ENCODE measurements around the gene UBE2K. TPM values are rescaled to one million over a fixed set of nuclear protein-coding genes. Genes with fewer than 3 reads are reported as not detected.
"Not testable (repeated sequence)": the region's sequence is repeated elsewhere in the genome, so short reads cannot be mapped to it uniquely, and the experiment has no call there.

UBE2K gene
- total RNA-seq = 57.7 TPM
- long read RNA-seq, full-length matches to known transcripts = 33 of 40 reads
- long read RNA-seq, partial matches to known transcripts = 2 of 40 reads
- long read RNA-seq, other reads (novel, unspliced or antisense) = 5 of 40 reads

- peak; percentile 99 for ATAC-seq (ENCODE audit: poor library complexity)
- DNase-seq = peak; percentile 94
- intact Hi-C loops (cut with DNase I) = loop anchor here (5.0 kb wide), 1 partner anchor 279 kb away; the partner anchor contains the start of gene PDS5A
Observed at GRCh38 chr4:39697740-39698423, at the start of gene UBE2K. UBE2K (plus strand) TSS chr4:39698136; CDS start chr4:39698328, 192 bp downstream.

- ATAC-seq (ENCODE audit: poor library complexity) (no peak), DNase-seq (no peak)
- intact Hi-C loops (cut with DNase I) = no loop called here
Observed at GRCh38 chr4:39648213-39648612, 49.7 kb upstream of the UBE2K start.

GRCh38 chr4:39648827-39649558, 48.9 kb upstream of the UBE2K start:
- DNase-seq (no peak), ATAC-seq (ENCODE audit: poor library complexity) (no peak)
- intact Hi-C loops (cut with DNase I) = no loop called here

GRCh38 chr4:39649639-39650265, 48.2 kb upstream of the UBE2K start:
- ATAC-seq (ENCODE audit: poor library complexity) (no peak), DNase-seq (no peak)
- intact Hi-C loops (cut with DNase I) = no loop called here

GRCh38 chr4:39651586-39651985, 46.4 kb upstream of the UBE2K start:
- ATAC-seq (ENCODE audit: poor library complexity); intact Hi-C loops (cut with DNase I); DNase-seq: not testable (repeated sequence)

GRCh38 chr4:39655211-39655610, 42.7 kb upstream of the UBE2K start:
- intact Hi-C loops (cut with DNase I) = no loop called here
- ATAC-seq (ENCODE audit: poor library complexity) (no peak), DNase-seq (no peak)

- ATAC-seq (ENCODE audit: poor library complexity) (peak; percentile 48), DNase-seq (no peak)
- intact Hi-C loops (cut with DNase I) = no loop called here
Observed at GRCh38 chr4:39655876-39656275, 42.1 kb upstream of the UBE2K start.

- DNase-seq; ATAC-seq (ENCODE audit: poor library complexity); intact Hi-C loops (cut with DNase I): not testable (repeated sequence)
Observed at GRCh38 chr4:39656638-39657037, 41.3 kb upstream of the UBE2K start.

- intact Hi-C loops (cut with DNase I) = no loop called here
- ATAC-seq (ENCODE audit: poor library complexity) (no peak), DNase-seq (no peak)
Observed at GRCh38 chr4:39657465-39657864, 40.5 kb upstream of the UBE2K start.

GRCh38 chr4:39658756-39659155, 39.2 kb upstream of the UBE2K start:
- intact Hi-C loops (cut with DNase I) = no loop called here
- ATAC-seq (ENCODE audit: poor library complexity) (no peak), DNase-seq (no peak)

GRCh38 chr4:39660045-39660444, 37.9 kb upstream of the UBE2K start:
- ATAC-seq (ENCODE audit: poor library complexity) = no peak
- intact Hi-C loops (cut with DNase I) = no loop called here
- DNase-seq = no peak

- intact Hi-C loops (cut with DNase I) = no loop called here
- no peak for ATAC-seq (ENCODE audit: poor library complexity)
- DNase-seq = no peak
Observed at GRCh38 chr4:39660757-39661156, 37.2 kb upstream of the UBE2K start.

GRCh38 chr4:39662683-39663082, 35.3 kb upstream of the UBE2K start:
- no peak for ATAC-seq (ENCODE audit: poor library complexity)
- intact Hi-C loops (cut with DNase I) = no loop called here
- DNase-seq = no peak

- no peak for ATAC-seq (ENCODE audit: poor library complexity)
- no peak for DNase-seq
- intact Hi-C loops (cut with DNase I) = no loop called here
Observed at GRCh38 chr4:39664828-39665731, 32.9 kb upstream of the UBE2K start.

GRCh38 chr4:39667706-39668105, 30.2 kb upstream of the UBE2K start:
- DNase-seq (no peak), ATAC-seq (ENCODE audit: poor library complexity) (no peak)
- intact Hi-C loops (cut with DNase I) = no loop called here

GRCh38 chr4:39668887-39669286, 29.0 kb upstream of the UBE2K start:
- DNase-seq (no peak), ATAC-seq (ENCODE audit: poor library complexity) (no peak)
- intact Hi-C loops (cut with DNase I) = no loop called here

- DNase-seq; intact Hi-C loops (cut with DNase I); ATAC-seq (ENCODE audit: poor library complexity): not testable (repeated sequence)
Observed at GRCh38 chr4:39670296-39670695, 27.6 kb upstream of the UBE2K start.

- DNase-seq; intact Hi-C loops (cut with DNase I); ATAC-seq (ENCODE audit: poor library complexity): not testable (repeated sequence)
Observed at GRCh38 chr4:39675681-39676080, 22.3 kb upstream of the UBE2K start.

Measured in Right ventricle myocardium superior (tissue), 1 donor.